ENCODE results near the gene RABGAP1.

The RABGAP1 gene

GRCh38 chr9:122912964-122913673, 27.7 kb upstream of the RABGAP1 start, which contains the start of gene ZBTB6:
Gene ZBTB6 (minus strand): TSS chr9:122913323. CDS start chr9:122912072, 1,251 bp downstream.
- H3K79me2 ChIP-seq (ENCODE audit: low read length), result peaks cover 39% of the 10 kb centered on the region

GRCh38 chr9:122918310-122918709, 22.5 kb upstream of the RABGAP1 start:
- Histone ChIP-seq H3F3A (ENCODE audit: insufficient read depth, low read length) (peaks cover 2% of the 10 kb centered on the region), H4K20me1 (ENCODE audit: insufficient read depth, low read length) (no peaks in the 10 kb centered on the region), H3K9ac (ENCODE audit: low read length) (no peak overlapping the region), H3K27me3 (replicated peaks; ENCODE audit: insufficient read depth, low read length) (no peaks in the 10 kb centered on the region), H3K9me3 (replicated peaks; ENCODE audit: insufficient read depth, low read length) (no peaks in the 10 kb centered on the region), H3K4me3 (ENCODE audit: low read length) (no peak overlapping the region), H3K4me2 (ENCODE audit: low read depth, low read length) (no peak overlapping the region), H3K27ac (ENCODE audit: low read length) (no peak overlapping the region), H3K9me2 (replicated peaks; ENCODE audit: insufficient read depth, low read length) (no peaks in the 10 kb centered on the region), H3K4me1 (ENCODE audit: low read length) (no peaks in the 10 kb centered on the region), H2AFZ (ENCODE audit: low read length) (no peak overlapping the region), H3K36me3 (replicated peaks; ENCODE audit: insufficient read depth, low read length) (no peaks in the 10 kb centered on the region), H3K79me2 (ENCODE audit: low read length) (0 out of 2 replicates have a peak, but pooled peaks cover 3% of the 10 kb centered on the region)
- TF ChIP-seq CTCF (IDR thresholded peaks at IDR 0.05; ENCODE audit: low read length) (no peak), EZH2phosphoT487 (IDR thresholded peaks at IDR 0.05; ENCODE audit: low read length) (no peak), EZH2 (optimal IDR thresholded peaks at IDR 0.05; ENCODE audit: low read depth, low read length) (no peak)
- DNase-seq, result no peak

More at GRCh38 chr9:122912964-122913673, 27.7 kb upstream of the RABGAP1 start, which contains the start of gene ZBTB6:
- Histone ChIP-seq H3K4me1 (ENCODE audit: low read length) (peaks cover 9% of the 10 kb centered on the region), H3K9ac (ENCODE audit: low read length) (peak within 1 kb of the TSS; percentile 67), H3K27me3 (replicated peaks; ENCODE audit: insufficient read depth, low read length) (no peaks in the 10 kb centered on the region), H3K27ac (ENCODE audit: low read length) (peak within 1 kb of the TSS; percentile 87), H3K4me2 (ENCODE audit: low read depth, low read length) (peak within 1 kb of the TSS; percentile 62), H3K4me3 (ENCODE audit: low read length) (peak within 1 kb of the TSS; percentile 72), H3K36me3 (replicated peaks; ENCODE audit: insufficient read depth, low read length) (no peaks in the 10 kb centered on the region), H3K9me3 (replicated peaks; ENCODE audit: insufficient read depth, low read length) (no peaks in the 10 kb centered on the region), H3K9me2 (replicated peaks; ENCODE audit: insufficient read depth, low read length) (no peaks in the 10 kb centered on the region), H3F3A (ENCODE audit: insufficient read depth, low read length) (peaks cover 22% of the 10 kb centered on the region), H4K20me1 (ENCODE audit: insufficient read depth, low read length) (no peaks in the 10 kb centered on the region), H2AFZ (ENCODE audit: low read length) (peak within 1 kb of the TSS; percentile 37)
- no peak for TF ChIP-seq EZH2phosphoT487 (IDR thresholded peaks at IDR 0.05; ENCODE audit: low read length)
- no peak for TF ChIP-seq CTCF (IDR thresholded peaks at IDR 0.05; ENCODE audit: low read length)
- no peak for TF ChIP-seq EZH2 (optimal IDR thresholded peaks at IDR 0.05; ENCODE audit: low read depth, low read length)
- peak; percentile 93 for DNase-seq

GRCh38 chr9:122922713-122923112, 18.1 kb upstream of the RABGAP1 start:
- TF ChIP-seq EZH2phosphoT487 (IDR thresholded peaks at IDR 0.05; ENCODE audit: low read length), result no peak
- no peak for TF ChIP-seq CTCF (IDR thresholded peaks at IDR 0.05; ENCODE audit: low read length)
- TF ChIP-seq EZH2 (optimal IDR thresholded peaks at IDR 0.05; ENCODE audit: low read depth, low read length), result no peak
- no peak overlapping the region for H3K4me3 ChIP-seq (ENCODE audit: low read length)
- H2AFZ ChIP-seq (ENCODE audit: low read length), result no peak overlapping the region
- no peak overlapping the region for H3K9ac ChIP-seq (ENCODE audit: low read length)
- no peaks in the 10 kb centered on the region for H3K9me2 ChIP-seq (replicated peaks; ENCODE audit: insufficient read depth, low read length)
- H4K20me1 ChIP-seq (ENCODE audit: insufficient read depth, low read length), result no peaks in the 10 kb centered on the region
- H3K79me2 ChIP-seq (ENCODE audit: low read length), result 0 out of 2 replicates have a peak, but pooled peaks cover 11% of the 10 kb centered on the region
- H3K4me2 ChIP-seq (ENCODE audit: low read depth, low read length), result no peak overlapping the region
- H3K27me3 ChIP-seq (replicated peaks; ENCODE audit: insufficient read depth, low read length), result no peaks in the 10 kb centered on the region
- no peak for DNase-seq
- H3K9me3 ChIP-seq (replicated peaks; ENCODE audit: insufficient read depth, low read length), result no peaks in the 10 kb centered on the region
- no peaks in the 10 kb centered on the region for H3K36me3 ChIP-seq (replicated peaks; ENCODE audit: insufficient read depth, low read length)
- no peak overlapping the region for H3K27ac ChIP-seq (ENCODE audit: low read length)
- no peaks in the 10 kb centered on the region for H3K4me1 ChIP-seq (ENCODE audit: low read length)
- no peaks in the 10 kb centered on the region for H3F3A ChIP-seq (ENCODE audit: insufficient read depth, low read length)
